Naive B cell (primary cell): ENCODE measurements around the gene TPSD1. TPM values are rescaled to one million over a fixed set of nuclear protein-coding genes. Genes with fewer than 3 reads are reported as not detected.

ENCODE experiments used
- ATAC-seq, 2 donors: fragments of 150-1000 bp; cut with Tn5 transposase; 2 replicates each; pipeline ENCODE4 v1.10.0; 2021; ENCODE audit warnings: low read depth in 2 of 2, mild to moderate bottlenecking in 2 of 2, moderate library complexity in 2 of 2
- DNase-seq: peaks from one replicate; pipeline ENCODE4 v3.0.0; 2022
- H3K27ac Mint-ChIP-seq, 6 donors: one replicate each; pipeline ENCODE4 v1.8.0; 2020 to 2022; ENCODE audit warnings: mild to moderate bottlenecking in 6 of 6, mixed read lengths in 6 of 6, moderate library complexity in 5 of 6, inconsistent platforms in 2 of 6
- H3K27me3 Mint-ChIP-seq, 3 donors: one replicate each; pipeline ENCODE4 v1.8.0; 2021 to 2022; ENCODE audit warnings: mixed read lengths in 3 of 3, mild to moderate bottlenecking in 1 of 3
- H3K36me3 Mint-ChIP-seq, 2 donors: one replicate each; pipeline ENCODE4 v1.8.0; 2020 to 2022; ENCODE audit warnings: mixed read lengths in 2 of 2, inconsistent platforms in 1 of 2, mild to moderate bottlenecking in 1 of 2
- H3K4me1 Mint-ChIP-seq, 3 donors: one replicate each; pipeline ENCODE4 v1.8.0; 2020 to 2022; ENCODE audit warnings: mixed read lengths in 3 of 3, inconsistent platforms in 1 of 3, mild to moderate bottlenecking in 1 of 3, moderate library complexity in 1 of 3
- H3K4me3 Mint-ChIP-seq, 8 donors: one replicate each; pipeline ENCODE4 v1.8.0; 2020 to 2022; ENCODE audit warnings: mild to moderate bottlenecking in 8 of 8, mixed read lengths in 8 of 8, moderate library complexity in 8 of 8, inconsistent platforms in 2 of 8
- H3K9me3 Mint-ChIP-seq, 7 donors: one replicate each; pipeline ENCODE4 v1.8.0; 2020 to 2022; ENCODE audit warnings: mixed read lengths in 7 of 7, mild to moderate bottlenecking in 5 of 7, inconsistent platforms in 2 of 7, moderate library complexity in 1 of 7
- polyA plus RNA-seq, 6 donors: library from polyadenylated mRNA; unstranded; fragments of 300-500 nt; fragmentation: Illumina TruSeq; gene quantifications; one replicate each; pipeline ENCODE4 v1.2.3, GENCODE V29; 2021; ENCODE audit warnings: low read depth in 6 of 6

Gene TPSD1
- polyA plus RNA-seq, 6 donors from 2014 or later: not detected

DNA sequence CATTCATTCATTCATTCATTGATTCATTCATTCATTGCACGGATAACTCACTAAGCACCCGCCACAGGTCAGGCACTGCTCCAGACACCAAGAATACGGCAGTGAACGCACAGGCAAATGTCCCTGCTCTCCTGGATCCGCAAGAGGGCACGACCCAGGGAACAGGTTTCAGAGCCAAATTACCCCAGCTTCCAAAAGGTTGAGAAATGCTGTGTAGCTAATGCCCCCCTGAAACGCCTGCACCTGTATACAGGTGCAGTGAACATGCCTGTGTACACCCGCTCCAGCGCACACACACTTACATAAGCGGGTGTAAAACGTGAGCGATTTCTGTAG, 44.0 kb downstream of the TPSD1 start:
- ATAC-seq (no peak), DNase-seq (no peak)

DNA sequence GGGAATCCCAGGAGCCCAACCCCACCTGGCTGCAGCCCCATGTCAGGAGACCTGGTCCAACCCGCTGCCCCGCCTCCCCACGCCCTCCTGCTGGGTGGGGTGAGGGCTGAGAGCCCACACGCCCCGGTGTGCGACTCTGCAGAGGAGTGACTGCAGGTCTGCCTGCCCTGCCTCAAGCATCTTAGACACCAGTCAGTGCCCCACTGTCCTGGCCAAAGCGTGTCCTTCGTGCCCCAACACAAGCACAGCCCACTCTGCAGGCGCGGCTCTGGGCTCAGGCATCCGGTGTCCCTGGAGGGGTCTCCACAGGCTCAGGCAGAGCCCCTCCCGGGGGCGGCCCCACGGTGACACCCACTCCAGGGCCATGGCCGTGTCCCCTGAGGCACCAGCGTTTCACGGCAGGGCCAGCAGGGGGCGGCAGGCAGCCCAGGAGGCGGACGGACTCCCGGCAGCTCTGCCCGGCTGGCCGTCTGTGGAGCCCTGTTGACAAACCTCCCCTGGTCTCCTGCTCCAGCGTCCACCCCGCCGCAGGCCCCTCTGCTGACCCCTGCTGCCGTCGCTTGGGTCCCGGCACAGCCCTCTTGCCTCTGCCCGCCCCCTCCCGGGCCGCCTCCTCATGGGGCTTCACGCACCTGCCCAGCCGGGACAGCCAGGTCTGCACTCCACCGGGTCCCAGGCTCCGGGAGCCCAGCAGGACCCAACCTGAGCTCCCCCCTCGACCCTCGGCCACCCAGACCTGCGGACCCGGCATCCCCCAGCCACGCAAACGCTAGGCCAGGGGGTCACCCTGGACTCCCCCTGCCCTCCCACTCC, 45.0 kb downstream of the TPSD1 start:
- peak; percentile 27 to 65 for ATAC-seq
- Mint-ChIP-seq H3K27ac (peak overlapping the region in 1 of 6 donors; percentile 67), H3K27me3 (peaks cover 6 to 18% (median 8%) of the 10 kb centered on the region in 3 donors), H3K36me3 (no peaks in the 10 kb centered on the region), H3K9me3 (no peaks in the 10 kb centered on the region), H3K4me3 (peak overlapping the region in 4 of 8 donors; percentile 26 to 85 (median 62)), H3K4me1 (peaks cover 22 to 45% (median 26%) of the 10 kb centered on the region in 3 donors)
- DNase-seq: peak; percentile 68

More for the DNA sequence above, 44.0 kb downstream of the TPSD1 start:
- H3K4me3 Mint-ChIP-seq: peak overlapping the region in 1 of 8 donors; percentile 47
- H3K36me3 Mint-ChIP-seq: no peaks in the 10 kb centered on the region
- peaks cover 8 to 24% (median 11%) of the 10 kb centered on the region in 3 donors for H3K27me3 Mint-ChIP-seq
- H3K27ac Mint-ChIP-seq: peak overlapping the region in 1 of 6 donors; percentile 47
- H3K4me1 Mint-ChIP-seq: peaks cover 21 to 41% (median 26%) of the 10 kb centered on the region in 3 donors
- no peaks in the 10 kb centered on the region for H3K9me3 Mint-ChIP-seq

- ATAC-seq (no peak), DNase-seq (no peak)
- Mint-ChIP-seq H3K4me3 (peak overlapping the region in 6 of 8 donors; percentile 26 to 85 (median 56)), H3K4me1 (peaks cover 29 to 46% (median 32%) of the 10 kb centered on the region in 3 donors), H3K27ac (peak overlapping the region in 4 of 6 donors; percentile 65 to 79 (median 70)), H3K27me3 (peaks cover 6 to 17% (median 7%) of the 10 kb centered on the region in 3 donors), H3K36me3 (no peaks in the 10 kb centered on the region), H3K9me3 (no peaks in the 10 kb centered on the region)
Observed at GRCh38 chr16:1301562-1301961, 45.7 kb downstream of the TPSD1 start.

DNA sequence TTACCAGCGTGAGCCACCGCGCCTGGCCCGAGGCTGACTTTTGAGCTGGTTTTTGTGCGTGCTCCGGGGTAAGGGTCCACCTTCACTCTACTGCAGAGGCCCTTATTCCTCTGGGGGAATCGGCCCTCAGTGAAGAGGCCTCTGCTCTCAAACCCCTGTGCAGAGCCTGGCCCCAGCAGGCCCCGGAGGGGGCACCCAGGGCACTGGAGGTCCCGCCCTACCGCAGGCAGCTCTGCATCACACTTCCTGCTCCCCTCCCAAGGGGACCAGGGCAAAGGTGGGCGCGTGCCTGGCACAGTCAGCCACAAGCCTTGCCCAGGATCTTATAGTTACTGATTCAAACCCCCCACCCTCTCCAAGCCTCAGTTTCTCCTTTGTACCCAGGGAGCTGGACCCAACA, 50.0 kb downstream of the TPSD1 start:
- ATAC-seq (no peak), DNase-seq (peak; percentile 28)
- Mint-ChIP-seq H3K27ac (peak overlapping the region; percentile 6 to 100 (median 63)), H3K4me3 (peak overlapping the region in 6 of 8 donors; percentile 9 to 97 (median 76)), H3K27me3 (no peaks in the 10 kb centered on the region), H3K36me3 (peaks cover 5 to 7% of the 10 kb centered on the region in 2 donors), H3K4me1 (peaks cover 36 to 53% (median 37%) of the 10 kb centered on the region in 3 donors), H3K9me3 (no peaks in the 10 kb centered on the region)

DNA sequence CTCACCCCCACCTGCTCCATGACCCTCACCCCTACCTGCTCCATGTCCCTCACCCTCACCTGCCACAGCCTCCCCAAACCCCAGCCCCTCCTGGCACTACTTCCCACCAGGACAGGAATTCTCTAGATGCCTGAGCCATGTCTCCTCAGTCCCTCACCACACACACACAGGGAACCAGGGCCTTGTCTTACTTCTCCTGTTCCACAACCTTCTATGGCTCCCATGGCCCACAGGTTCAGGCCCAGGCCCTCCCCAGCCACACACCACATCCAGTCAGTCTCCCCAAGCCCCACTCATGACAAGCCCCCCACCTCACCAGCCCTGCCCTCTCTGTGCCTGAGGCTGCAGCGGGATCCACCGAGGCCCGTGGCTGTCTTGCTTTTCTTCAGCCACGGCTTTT, 50.5 kb downstream of the TPSD1 start:
- H3K4me1 Mint-ChIP-seq: peaks cover 41 to 58% (median 41%) of the 10 kb centered on the region in 3 donors

DNA sequence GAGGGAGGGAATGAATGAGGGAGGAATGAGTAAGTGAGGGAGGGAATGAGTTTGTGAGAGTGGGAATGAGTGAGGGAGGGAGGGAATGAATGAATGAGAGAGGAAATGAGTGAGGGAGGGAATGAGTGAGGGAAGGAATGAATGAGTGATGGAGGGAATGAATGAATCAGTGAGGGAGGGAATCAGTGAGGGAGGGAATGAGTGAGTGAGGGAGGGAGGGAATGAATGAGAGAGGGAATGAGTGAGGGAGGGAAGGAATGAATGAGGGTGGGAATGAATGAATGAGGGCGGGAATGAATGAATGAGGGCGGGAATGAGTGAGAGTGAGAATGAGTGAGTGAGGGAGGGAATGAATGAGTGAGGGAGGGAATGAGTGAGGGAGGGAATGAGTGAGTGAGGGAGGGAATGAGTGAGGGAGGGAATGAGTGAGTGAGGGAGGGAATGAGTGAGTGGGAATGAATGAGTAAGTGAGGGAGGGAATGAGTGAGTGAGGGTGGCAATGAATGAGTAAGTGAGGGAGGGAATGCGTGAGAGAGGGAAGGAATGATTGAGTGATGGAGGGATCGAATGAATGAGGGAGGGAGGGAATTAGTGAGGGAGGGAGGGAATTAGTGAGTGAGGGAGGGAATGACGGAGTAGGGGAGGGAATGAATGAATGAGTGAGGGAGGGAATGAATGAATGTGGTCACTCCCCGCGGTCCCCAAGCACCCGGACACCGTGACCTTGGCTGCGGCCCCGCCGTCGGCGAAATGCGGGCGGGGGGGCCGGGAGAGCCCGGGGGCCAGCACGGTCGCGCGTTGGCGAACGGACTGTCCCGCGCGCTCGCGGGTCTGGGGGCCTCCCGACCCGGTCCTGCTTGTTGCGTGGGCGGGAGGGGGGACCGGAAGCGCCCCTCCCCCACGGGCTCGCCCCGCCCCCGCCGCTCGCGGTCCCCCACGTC, 52.4 kb downstream of the TPSD1 start:
- DNase-seq (no peak), ATAC-seq (no peak)
- H3K36me3 Mint-ChIP-seq: peaks cover 5 to 7% of the 10 kb centered on the region in 2 donors
- peak overlapping the region; percentile 84 to 98 (median 94) for H3K4me3 Mint-ChIP-seq
- H3K27me3 Mint-ChIP-seq: no peaks in the 10 kb centered on the region
- peaks cover 40 to 68% (median 52%) of the 10 kb centered on the region in 3 donors for H3K4me1 Mint-ChIP-seq
- H3K27ac Mint-ChIP-seq: peak overlapping the region in 5 of 6 donors; percentile 56 to 100 (median 100)
- H3K9me3 Mint-ChIP-seq: no peaks in the 10 kb centered on the region

More for the DNA sequence above, 50.5 kb downstream of the TPSD1 start:
- Mint-ChIP-seq H3K36me3 (peaks cover 5 to 7% of the 10 kb centered on the region in 2 donors), H3K9me3 (no peaks in the 10 kb centered on the region), H3K27me3 (no peaks in the 10 kb centered on the region), H3K4me3 (peak overlapping the region in 6 of 8 donors; percentile 19 to 97 (median 76)), H3K27ac (peak overlapping the region; percentile 33 to 100 (median 58))
- no peak for DNase-seq
- ATAC-seq: no peak

Other genes starting within 250 kb of the TPSD1 start
- gene SSTR5, start 183.3 kb upstream of the TPSD1 start, polyA plus RNA-seq: not detected
- gene C1QTNF8, start 159.8 kb upstream of the TPSD1 start, polyA plus RNA-seq: not detected
- gene CACNA1H, start 103.0 kb upstream of the TPSD1 start, polyA plus RNA-seq: not detected
- gene TPSG1, start 30.8 kb upstream of the TPSD1 start, polyA plus RNA-seq: not detected
- gene TPSB2, start 25.9 kb upstream of the TPSD1 start, polyA plus RNA-seq: not detected
- not detected for gene TPSAB1, start 15.4 kb upstream of the TPSD1 start, polyA plus RNA-seq
- 100 to 1,000 TPM in 5 of 6 donors, 10 to 100 TPM in 1; 99.5 to 121 (median 114) TPM for gene UBE2I, start 53.6 kb downstream of the TPSD1 start, polyA plus RNA-seq
- gene BAIAP3, start 77.6 kb downstream of the TPSD1 start, polyA plus RNA-seq: 1 to 10 TPM in 1 of 6 donors, under 1 TPM in 4, not detected in 1; 0.20 to 1.3 (median 0.67) TPM
- gene TSR3, start 95.8 kb downstream of the TPSD1 start, polyA plus RNA-seq: 100 to 1,000 TPM in 3 of 6 donors, 10 to 100 TPM in 3; 87.9 to 103 (median 99.1) TPM
- 10 to 100 TPM; 39.7 to 52.1 (median 44.6) TPM for gene GNPTG, start 95.9 kb downstream of the TPSD1 start, polyA plus RNA-seq
- 10 to 100 TPM in 1 of 6 donors, 1 to 10 TPM in 5; 7.2 to 25.7 (median 9.2) TPM for gene UNKL, start 158.6 kb downstream of the TPSD1 start, polyA plus RNA-seq
- gene UQCC4, start 164.7 kb downstream of the TPSD1 start, polyA plus RNA-seq: 10 to 100 TPM; 39.8 to 65.5 (median 46.2) TPM
- gene PERCC1, start 175.0 kb downstream of the TPSD1 start, polyA plus RNA-seq: not detected
- under 1 TPM in 2 of 6 donors, not detected in 4; 0.16 to 0.26 TPM for gene CCDC154, start 188.5 kb downstream of the TPSD1 start, polyA plus RNA-seq
- 10 to 100 TPM; 48.6 to 92.2 (median 61.4) TPM for gene CLCN7, start 219.0 kb downstream of the TPSD1 start, polyA plus RNA-seq
- not detected for gene PTX4, start 232.9 kb downstream of the TPSD1 start, polyA plus RNA-seq
- 10 to 100 TPM; 17.3 to 37.1 (median 26.3) TPM for gene TELO2, start 237.3 kb downstream of the TPSD1 start, polyA plus RNA-seq